GM12801 (cell line): ENCODE data around the gene WBP1L.

ENCODE experiments used
- TF ChIP-seq, protein P1 (sequence below): IDR thresholded peaks from one replicate; pipeline ENCODE4 v1.5.1; 2011; ENCODE audit warnings: control low read depth; ENCODE audit not compliant: insufficient read length; ENCODE audit errors: extremely low read depth

Gene WBP1L

GRCh38 chr10:102781090-102781920 lies 37.6 kb downstream of the WBP1L start:
- TF ChIP-seq, protein P1, sequence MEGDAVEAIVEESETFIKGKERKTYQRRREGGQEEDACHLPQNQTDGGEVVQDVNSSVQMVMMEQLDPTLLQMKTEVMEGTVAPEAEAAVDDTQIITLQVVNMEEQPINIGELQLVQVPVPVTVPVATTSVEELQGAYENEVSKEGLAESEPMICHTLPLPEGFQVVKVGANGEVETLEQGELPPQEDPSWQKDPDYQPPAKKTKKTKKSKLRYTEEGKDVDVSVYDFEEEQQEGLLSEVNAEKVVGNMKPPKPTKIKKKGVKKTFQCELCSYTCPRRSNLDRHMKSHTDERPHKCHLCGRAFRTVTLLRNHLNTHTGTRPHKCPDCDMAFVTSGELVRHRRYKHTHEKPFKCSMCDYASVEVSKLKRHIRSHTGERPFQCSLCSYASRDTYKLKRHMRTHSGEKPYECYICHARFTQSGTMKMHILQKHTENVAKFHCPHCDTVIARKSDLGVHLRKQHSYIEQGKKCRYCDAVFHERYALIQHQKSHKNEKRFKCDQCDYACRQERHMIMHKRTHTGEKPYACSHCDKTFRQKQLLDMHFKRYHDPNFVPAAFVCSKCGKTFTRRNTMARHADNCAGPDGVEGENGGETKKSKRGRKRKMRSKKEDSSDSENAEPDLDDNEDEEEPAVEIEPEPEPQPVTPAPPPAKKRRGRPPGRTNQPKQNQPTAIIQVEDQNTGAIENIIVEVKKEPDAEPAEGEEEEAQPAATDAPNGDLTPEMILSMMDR, result no peak

GRCh38 chr10:102781921-102782557 lies 38.3 kb downstream of the WBP1L start:
- TF ChIP-seq, protein P1, result no peak

DNA sequence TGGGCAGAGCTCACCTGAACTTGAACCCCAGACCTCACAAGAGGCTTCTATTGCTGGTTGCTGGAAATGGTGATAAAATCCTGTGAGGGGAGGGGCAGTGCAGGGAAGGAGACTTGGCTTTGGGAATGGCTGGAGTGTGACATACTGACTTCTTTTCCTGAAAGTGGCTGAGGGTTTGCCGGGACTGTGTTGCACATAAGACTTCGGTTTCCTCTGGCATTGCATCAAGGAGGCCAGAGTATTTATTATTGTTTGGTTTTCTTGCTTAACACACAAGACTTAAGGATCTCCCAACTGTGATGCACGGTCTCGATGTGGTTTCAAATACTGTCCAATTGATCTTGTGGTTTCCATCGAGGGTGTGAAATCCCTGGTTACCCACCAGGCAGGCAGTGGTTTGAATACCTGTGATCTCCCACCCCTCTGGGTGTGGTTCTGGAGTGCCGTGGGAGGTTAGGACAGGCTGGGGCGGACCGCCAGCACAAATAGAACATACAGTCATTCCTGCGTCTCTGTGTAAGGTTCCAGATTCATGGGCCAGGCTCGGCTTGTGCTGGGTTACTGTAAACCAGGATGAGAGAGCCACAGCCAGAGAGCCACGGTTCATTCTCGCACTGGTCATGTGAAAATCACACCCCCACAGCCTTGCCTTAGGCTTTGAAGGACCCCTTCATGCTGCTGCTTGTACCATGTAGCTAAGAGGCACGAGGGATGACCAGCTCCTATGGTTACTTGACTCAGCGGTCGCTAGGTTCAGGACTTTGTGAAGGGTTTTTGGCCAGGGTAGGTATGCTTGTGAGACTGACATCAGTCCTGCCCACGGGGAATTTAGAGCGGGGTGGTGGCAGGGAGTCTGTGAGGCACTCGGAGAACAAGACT lies 39.2 kb downstream of the WBP1L start:
- TF ChIP-seq, protein P1, result no peak

DNA sequence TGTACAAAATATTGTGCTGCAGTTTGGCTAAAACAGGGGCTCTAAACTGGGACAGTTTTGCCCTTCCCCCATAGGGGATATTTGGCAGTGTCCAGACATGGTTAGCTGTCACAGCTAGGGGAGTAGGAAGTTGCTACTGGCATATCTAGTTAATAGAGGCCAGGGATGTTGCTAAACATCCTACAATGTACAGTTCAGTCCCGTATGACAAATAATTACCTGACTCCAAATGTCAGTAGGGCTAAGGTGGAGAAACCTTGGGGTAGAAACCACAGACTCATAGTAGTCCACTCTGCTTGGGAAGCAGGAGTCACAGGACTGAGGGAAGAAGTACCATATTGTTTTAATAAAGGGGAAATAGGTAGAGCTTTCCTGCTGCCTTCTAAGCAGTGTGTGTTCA lies 39.8 kb downstream of the WBP1L start:
- TF ChIP-seq, protein P1, result no peak

DNA sequence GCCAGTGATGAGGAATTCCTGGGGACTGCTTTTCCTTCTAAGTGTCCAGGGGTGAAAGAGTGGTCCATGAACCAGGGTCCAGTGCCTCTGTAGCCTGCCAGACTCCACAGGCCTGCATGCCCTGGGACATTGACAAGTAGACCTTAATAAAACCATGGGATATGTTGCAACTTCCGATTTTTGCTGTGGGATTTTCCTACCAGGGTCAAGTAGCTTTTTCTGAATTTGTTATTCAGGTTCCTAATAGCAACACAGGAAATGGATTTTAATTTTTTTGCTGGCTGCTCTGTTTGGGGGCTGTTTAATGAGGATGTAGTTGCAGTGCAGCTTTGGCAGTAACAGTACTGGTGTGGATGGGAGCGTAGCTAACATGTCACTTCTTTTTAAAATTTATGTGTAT lies 42.1 kb downstream of the WBP1L start:
- TF ChIP-seq, protein P1, result no peak

DNA sequence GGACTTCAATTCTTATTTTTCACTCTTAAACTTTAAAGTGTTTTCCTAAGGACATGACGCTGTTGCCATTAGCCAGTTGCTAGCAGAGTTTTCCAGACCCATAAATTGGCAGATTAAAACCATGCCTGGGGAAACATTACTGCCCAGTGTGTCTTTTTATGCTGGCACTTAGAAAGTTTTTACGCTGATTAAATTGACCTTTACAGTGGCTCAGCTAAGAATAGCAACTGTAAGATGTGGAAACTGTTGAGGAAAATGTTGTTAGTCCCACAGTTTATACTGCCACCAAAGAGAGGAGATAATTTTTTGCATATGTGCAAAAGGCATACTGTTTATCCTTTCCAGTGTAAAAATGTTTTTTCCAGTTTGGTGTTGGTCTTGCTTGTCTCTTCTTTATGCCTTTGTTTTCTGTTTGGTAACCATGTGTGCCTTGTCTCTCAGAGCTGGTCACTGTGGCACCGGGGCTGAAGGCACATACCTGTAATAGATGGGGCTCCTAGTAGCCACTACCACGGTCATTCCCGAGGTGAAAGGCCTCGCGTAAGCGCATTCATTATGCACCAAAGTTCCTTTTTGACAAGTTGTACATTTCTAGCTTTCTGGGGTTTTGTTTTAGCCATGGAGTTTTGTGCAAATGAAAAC lies 48.1 kb downstream of the WBP1L start:
- TF ChIP-seq, protein P1, result no peak
